COR-L47 (cell line): ENCODE measurements around the gene DNMT3A.
A peak's percentile ranks its signal among the peaks of the same experiment; 100 is the strongest.

Experiments used
- DNase-seq: peaks from one replicate; lab custom pipeline; 2025; lab: John Stamatoyannopoulos, UW

Gene DNMT3A

DNA sequence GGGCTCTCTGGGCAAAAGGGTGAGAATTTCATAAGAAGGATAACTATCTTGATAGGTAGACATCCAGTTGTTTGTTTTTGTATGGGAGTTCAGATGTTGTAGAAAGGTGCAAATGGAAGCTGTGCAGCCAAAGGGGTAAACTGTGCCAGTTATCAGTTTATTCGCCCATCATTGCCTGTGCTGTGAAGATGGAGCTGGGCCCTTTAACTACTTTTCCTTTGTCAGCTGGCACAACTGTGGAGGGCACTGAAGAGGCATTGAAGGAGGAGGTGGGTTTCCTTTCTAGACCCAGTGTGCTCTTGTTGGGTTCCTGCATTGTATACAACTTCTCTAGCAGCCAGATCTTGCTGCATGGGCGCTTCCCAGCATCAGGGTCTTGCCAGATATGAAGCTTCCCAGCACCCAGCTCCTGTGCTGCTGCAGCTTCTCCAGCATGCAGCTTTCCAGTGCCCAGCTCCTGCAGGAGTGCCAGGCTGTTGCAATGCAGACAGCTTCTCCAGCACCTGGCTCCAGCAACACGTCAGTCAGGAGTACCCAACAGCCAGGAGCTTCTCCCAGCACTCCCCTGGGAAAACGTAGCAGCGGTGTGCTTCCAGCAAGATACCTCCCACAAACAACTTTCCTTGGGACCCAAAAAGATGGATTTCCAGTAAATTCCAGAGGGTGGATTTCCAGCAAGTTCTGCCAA, 15.3 kb downstream of the DNMT3A start:
- DNase-seq: no peak

DNA sequence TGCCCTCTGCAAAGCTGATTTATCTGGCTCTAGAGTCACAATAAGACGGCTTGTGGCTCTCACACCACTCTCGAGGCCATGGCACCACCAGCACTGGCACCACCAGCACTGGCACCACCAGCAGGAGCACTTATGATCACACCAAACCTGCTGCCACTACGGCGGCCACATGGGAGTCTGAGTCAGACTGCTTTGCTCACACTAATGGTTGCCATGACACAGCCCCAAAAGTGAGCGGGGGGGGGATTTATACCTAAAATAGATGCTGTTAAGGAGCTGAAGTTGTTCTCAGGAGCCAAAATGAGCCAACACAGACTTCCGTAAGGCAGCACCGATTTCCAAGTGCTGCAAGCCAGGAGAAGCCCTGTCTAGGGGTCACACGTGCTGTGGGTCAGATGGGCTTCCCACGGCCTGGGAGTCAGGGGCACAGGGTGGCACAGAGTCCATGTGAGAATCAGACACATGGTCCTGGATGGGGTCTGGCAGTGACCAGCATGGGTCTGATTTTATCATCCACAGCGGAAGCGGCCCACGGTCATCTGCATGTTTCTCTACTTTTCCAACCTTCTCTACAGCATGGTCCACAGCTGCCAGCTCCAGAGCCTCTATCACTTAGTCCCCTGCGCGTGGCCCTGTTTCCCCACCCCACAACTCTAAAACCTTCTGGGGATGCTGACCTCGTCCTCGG, 16.7 kb downstream of the DNMT3A start:
- no peak for DNase-seq

DNA sequence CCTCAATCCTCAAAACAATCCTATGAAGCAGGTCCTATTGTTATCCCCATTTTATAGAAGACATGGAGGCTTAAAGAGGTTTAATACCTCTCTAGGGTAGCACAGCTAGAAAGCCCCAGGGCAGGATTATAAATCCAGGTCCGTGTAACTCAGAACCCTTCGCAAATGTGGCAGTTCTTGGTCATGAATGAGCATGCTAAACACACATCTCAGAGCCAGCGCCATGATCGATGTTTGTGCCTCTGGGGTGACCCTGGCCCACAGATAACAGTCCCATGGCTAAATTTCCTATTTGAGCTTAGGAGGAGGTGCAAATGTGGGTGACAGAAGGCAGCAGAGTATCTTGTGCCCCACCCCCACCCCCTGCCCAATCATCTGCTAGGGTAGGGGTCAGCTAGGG, 17.5 kb downstream of the DNMT3A start:
- DNase-seq: no peak

DNA sequence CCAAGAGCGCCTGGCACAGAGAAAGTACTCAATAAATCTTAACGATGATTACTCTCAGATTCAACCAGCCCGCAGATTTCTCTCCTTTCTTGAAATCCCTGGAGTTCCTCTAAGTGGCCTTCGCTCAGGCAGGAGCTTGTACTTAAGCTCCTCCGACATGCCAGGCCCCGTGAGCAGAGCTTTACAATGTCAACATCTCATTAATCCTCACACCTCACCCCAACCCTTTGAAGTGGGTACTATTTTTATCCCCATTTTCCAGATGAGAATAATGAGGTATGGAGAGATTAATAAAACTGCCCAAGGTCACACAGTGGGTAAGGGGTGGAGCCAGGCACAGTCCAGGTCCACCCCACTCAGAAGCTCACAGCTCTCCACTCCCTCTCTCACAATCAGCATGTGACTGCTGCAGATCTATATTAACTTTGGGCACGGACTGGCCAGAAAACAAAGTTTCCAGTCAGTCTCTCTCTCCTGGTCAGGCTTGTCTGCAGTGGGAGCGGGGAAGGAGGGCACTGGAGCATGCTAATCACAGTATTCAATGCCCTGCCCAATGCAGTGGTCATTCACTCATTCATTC, 18.0 kb downstream of the DNMT3A start:
- no peak for DNase-seq

DNA sequence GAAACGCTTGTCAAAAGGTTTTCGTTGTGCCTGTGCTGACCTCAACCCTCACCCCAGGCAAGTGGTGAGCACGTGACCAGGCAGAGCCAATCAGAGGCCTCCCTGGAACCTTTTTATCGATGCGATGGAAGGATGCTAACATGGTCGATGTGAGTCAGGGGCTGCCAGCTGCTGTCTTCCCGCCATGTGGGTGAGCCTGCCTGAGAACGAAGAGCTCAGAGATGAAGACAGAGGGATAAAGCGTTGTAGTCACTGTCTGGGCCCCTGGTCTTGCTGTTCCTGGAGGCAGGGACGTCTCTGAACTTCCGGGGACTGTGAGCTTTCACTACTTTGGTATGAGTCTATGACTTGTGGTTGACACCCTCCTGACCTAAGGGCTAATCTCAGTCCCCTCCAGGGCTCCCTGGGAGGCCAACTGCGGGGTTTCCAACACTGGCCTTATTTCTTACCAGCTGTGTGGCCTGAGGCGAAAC, 18.6 kb downstream of the DNMT3A start:
- no peak for DNase-seq

DNA sequence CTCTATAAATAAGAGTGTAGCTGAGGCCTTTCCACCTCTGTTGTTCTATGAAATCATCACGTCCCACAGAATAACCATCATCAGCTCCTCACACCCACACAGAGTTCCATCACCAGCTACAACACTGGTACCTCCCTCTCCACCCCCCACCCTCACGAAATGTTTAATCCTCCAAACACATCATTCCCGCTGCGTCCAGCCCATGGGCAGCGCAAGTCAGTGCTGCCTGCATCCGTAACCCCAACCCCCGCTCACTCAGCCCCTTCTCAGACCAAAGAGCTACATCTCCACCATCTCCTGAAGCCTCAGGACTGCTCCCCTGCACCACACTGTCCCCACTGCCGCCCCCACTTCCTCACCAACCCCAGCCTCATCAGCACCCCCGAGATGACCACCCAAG, 19.4 kb downstream of the DNMT3A start:
- no peak for DNase-seq

DNA sequence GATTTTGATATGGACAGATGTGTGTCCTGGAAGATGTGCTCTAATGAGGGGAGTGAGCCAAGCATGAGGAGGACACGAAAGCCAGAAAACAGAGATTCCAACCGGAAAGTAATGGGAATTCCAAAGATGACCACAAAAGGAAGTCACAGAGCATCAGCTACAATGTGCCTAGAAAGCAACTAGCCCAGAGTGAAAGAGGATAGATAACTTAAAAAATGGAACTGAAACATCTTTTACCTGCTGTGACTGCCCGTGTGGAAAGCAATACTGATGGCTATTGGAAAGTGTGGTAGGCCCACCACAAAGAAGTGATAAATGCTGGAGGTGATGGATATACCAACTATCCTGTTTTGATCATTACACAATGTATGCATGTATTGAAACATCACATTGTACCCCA, 21.6 kb downstream of the DNMT3A start:
- no peak for DNase-seq

DNA sequence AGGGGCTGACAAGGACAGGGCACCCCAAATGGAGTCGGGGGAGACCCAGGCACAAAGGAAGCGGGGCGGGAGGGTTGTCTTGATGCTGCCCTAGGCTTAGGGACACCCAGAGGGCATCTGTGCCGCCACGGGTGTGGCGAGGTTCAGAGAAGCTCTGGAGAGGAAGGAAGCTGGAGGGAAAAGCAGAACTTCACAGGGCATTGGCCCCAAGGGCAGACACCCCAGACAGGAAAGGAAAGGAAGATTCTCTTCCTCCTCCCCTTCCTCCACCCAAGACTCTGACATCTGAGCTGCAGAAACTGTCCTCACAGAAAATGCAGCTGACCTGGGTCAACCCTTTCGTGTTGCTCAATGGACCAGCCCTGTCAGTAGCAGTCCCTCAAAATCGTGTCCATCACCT, 25.6 kb downstream of the DNMT3A start:
- no peak for DNase-seq

DNA sequence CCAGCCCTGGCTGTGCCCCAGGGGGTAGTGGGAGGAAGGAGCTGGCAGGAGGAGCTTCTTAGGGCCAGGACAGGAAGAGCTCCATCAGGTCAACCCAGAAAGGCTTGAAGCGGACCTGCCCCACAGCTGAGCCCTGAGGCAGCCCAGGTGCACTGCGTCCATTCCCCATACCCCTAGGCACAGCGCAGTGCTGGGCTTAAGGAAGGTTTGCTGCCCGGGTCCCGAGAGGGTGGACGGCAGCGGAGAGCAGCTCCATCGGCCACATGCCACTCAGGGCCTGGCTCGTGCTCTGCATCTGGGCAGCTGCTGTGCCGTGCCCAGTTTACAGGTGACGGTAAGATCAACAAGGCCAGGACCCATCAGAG, 26.4 kb downstream of the DNMT3A start:
- no peak for DNase-seq

DNA sequence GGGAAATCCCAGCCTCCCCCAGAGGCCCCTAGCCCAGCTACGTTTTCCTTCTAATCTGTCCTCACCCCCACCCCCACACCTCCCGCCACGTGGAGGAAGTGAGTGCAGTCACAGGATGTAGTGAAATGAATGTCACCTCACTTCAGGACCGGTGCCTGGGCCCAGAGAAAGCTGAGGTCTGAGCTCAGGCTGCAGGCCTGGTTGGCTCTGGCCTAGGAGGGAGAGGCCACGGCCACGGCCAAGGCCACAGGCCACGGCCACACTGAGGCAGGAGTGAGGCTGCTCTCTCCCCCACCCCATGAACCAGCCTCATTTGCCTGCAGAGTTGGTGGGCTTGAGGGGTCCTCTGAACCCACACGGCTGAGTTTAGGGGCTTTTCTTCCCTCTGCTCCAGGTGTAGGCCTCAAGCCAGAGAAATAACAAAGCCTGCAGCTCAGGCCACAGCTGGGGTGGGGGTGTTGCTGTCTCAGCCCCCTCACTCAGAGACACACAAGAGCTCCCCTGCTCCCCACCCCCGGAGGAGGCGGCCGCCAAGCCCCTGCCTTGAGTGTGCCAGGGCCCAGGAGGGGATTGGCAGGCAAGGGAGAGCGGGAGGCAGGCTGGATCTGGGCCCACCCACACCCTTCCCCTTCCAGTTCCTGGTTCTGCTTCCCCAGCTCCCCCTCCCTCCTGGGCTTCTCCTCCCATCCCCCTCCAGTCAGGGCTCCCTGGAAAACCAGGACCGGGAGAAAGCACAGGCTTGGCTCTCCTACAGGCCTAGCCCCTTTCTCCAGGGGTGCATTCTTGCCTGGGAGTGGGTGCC, 27.0 kb downstream of the DNMT3A start:
- peak; percentile 79 for DNase-seq

DNA sequence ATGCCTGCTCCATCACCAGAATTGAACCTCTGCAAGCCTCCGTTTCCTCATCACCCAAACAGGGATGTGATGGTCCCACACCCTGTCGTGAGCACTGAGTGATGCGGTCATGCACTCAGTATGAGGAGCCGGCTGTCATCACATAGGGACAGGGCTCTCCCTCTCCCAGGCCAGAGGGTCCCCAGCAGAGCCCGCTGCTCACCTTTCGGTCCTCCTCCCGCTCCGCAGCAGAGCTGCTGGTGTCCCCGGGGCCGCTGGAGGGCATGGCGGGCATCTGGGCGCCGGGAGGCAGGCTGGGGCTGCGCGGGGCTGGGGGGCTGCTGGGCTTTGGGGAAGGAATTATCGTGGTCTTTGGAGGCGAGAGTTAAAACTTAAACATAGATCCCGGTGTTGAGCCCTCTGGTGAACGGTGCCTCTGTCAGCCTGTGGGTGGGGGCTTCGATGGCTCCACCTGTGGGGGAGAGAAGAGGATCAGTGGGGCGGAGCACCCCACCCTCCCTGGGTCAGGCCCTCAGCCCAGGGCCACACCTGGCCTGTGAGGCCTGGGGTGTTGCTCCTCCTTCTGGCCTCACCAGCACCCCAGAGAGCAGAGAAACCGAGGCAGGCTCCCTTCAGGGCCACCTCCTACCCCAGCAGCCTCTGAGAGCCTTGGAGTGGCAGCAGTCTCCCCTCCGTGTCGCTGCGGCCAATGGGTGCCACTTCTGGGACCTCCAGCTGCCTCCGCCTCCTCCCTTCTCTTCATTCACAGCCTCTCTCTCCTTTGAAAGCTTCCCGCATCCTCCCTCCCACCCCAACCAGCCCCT, 27.8 kb downstream of the DNMT3A start:
- DNase-seq: no peak

DNA sequence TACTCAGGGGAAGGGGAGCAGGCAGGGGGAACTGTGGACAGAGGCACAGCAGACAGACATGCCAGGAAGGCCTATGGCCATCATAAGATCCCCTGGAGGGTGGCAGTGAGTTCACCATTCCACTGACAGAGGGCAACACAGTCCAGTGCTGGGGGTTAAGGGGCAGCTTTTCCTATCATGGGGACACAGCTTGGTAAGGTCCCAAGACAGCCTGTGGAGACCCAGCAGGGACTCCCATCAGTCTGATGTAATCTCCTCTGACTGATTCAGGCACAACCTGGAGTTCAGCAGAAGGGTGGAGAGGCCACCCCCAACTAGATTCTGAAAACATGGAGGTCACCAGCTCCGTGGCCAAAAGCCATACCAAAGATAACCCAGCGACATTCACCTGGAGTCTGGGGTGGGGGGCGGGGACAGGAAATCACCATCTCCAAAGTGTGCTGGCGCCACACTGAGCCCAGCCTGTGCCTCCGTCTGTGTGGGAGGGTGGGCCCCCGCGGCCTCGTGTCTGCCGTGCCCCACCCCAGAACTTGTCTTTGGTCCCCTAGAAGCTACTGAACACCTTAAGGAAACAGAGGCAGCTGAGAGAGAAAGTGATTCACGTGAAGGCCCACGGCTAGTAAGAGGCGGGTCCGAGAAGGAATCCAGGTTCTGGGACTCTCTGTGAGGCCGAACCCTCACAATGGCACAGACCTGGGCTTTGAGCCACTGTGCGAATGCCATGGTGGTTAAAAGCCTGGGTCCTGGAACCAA, 28.6 kb downstream of the DNMT3A start:
- DNase-seq: no peak

DNA sequence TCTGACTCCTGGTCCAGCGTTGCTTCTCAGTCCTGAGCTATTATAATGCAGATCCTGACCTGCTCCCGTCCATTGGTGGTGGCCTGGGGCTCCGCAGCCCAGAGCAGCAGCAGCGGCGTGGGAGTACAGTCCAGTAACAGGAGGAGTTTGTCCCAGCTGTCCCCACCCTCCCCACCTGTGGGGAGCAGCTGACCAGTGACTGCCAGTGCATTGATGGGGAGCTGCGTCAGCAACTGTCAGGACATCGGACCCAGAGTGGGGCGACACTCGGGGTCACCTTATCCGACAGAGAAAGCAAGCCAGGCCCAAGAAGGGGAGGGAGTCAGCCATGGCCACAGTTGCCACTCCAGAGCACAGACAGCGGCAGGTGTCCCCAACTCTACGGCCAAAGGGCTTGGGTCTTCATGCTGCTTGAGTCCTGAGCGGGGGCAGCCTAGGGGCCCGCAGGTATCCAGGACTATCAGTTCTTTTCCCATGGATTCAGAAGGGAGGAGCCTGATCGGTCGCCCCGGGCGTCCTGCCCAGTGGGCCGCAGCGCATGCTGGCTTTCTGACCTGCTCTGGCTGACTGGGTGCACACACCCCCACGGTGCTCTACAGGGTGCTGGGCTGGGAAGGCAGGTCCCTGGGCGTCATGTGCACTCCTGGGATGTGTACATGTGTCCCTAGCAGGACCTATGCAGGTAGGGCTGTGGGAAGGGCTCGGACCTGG, 29.7 kb downstream of the DNMT3A start:
- no peak for DNase-seq

DNA sequence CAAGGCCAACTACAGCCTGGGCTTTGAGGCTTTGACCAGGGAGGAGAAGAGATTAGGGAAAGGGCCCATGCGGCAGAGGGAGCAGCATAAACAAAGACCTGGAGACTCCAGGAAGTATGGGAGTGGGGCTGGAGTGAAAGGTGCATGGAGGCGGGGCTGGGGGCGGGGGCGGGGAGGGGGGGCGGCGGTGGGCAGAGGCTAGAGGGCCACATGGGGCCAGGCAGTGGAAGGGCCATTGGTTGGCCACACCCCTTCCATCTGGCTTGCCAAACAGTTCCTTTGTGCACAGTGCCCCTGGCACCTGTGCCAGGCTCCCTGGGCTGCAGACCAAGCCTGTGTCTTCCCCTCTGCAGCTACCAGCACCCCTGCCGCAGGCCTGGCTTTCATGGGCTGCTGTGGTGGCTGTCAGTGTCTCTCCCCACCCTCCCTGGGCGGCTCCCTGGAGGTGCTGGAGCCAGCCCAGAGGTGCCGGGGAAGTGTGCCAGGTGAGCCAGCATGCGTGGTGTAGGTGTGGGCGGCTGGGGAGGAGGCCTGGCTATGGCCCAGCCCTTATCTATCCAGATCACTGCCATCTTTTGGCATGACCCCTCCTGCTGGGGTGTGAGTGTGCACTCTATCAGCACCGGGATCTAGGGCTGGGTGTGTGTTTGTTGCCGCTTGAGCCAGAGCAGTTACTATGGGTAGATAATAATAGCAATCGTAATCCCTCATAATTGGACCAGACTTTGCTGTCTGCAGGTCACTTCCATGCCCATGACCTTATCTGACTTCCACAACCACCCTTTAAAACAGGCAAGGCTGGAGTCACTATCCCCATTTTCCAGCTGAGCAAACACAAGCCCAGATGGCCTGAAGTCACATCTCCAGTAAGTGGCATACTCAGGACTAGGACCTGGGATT, 30.5 kb downstream of the DNMT3A start:
- peak; percentile 97 for DNase-seq

DNA sequence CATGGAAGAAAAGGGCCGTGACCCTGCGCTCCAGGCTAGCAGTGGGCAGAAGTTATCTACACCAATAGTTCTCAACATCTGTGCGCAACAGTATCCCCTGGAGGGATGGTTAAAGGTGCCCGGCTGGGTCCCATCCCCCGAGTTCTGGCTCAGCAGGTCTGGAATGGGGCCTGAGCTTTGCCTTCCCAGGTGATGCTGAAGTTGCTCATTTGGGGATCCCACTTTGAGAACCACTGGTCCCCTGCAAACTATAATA, 31.1 kb downstream of the DNMT3A start:
- no peak for DNase-seq

DNA sequence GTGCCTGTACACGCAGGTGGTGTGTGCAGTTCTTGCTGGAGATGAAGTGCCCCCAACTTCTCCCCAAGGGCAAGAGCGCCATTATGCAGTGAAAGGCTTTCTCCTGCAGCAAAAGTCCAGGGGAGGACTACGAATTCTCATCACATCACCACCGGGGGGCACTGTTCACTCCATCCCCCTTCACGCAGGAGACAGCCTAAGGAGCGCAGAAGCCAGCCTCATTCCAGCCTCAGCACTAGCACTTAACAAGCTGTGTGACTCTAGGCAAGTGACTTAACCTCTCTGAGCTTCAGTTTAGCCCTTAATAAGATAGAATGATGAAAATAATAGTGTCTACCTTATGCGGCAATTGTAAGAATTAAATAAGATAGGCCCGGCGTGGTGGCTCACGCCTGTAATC, 32.3 kb downstream of the DNMT3A start:
- peak; percentile 53 for DNase-seq

DNA sequence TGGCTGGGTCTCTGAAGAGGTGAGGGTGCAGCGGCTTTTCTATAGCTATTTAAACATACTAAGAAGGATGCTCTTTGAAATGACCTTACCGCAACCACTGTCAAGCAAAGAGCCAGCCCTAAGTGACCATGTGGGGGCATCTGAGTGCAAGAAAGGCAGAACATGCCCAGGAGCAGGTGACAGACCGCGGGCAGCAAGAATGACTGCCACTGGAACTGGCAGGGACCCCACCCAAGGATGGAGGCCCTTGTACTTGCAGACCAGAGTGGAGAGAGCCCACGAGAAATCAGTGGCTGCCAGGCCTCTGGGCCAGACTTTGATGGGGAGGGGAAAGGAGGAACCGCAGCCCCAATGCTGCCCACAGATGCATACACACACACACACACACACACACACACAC, 33.1 kb downstream of the DNMT3A start:
- no peak for DNase-seq

DNA sequence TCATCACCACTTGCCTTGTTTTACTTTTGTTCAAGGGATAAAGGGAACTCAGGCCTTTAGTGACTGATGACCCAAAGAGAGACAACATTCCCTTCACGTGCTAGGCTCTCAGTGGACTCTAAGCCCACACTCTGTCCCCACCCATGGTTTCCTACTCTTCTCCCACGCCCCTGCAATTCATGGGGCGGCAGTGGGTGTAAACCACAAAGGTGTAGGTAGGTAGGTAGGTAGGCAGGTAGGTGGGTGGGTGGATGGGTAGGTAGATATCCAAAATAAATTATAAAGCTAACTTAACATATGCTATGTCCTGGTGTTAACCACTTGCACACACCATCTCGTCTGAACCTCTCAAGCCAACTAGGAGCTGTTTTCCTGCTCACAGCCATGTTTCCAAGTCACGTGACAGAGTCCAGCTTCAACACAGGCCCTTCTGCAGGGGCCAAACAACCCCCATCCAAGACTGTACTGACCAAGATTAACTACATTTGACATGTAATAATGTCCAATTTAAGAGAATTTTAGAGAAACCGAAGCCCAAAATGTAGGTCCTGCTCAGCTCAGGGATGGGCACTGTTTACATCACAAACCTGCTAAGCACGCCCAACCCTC, 33.7 kb downstream of the DNMT3A start:
- DNase-seq: no peak

DNA sequence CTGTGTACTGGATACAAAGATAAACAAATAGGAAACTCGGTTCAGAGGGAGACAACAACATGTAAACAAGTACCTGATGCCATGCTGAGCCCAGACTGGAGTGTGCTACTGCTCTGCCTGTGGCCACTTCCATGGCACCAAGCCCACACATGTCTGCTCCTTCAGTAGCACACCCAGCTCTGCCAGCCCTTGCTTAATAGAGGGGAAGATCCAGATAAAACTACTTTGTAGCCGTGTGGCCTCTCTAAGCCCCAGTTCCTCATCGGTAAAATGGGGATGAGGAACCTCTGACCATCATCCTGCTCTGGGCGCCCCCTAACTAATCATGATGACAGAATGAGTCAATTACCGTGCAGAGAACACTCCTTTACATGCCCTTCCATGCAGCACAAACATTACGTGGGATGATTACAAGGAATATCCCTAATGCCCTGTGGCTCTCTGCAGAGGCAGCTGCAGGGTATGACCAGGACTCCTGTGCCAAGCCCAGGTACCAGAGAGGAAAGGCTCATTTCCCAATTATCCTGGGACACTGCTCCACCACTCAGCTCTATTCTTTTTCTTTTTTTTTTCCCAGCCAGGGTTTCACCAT, 34.9 kb downstream of the DNMT3A start:
- no peak for DNase-seq
